ENCODE measurements around the gene ATXN1.
A peak's percentile ranks its signal among the peaks of the same experiment; 100 is the strongest.
"Not testable (repeated sequence)": the region's sequence is repeated elsewhere in the genome, so short reads cannot be mapped to it uniquely, and the experiment has no call there.

The ATXN1 gene

GRCh38 chr6:16464045-16464444 lies 297.2 kb downstream of the ATXN1 start:
- no peak for DNase-seq

- DNase-seq, result not testable (repeated sequence)
These were observed 298.0 kb downstream of the ATXN1 start for GRCh38 chr6:16463246-16463645.

- no peak for DNase-seq
These were observed 299.8 kb downstream of the ATXN1 start for GRCh38 chr6:16461491-16461890.

- not testable (repeated sequence) for DNase-seq
These were observed 301.8 kb downstream of the ATXN1 start for GRCh38 chr6:16459472-16459871.

GRCh38 chr6:16452348-16452747 lies 308.9 kb downstream of the ATXN1 start:
- no peak for DNase-seq

- no peak for DNase-seq
These were observed 310.4 kb downstream of the ATXN1 start for GRCh38 chr6:16450821-16451220.

- DNase-seq, result peak in 3 of 56 donors; percentile 5 to 31 (median 6)
These were observed 311.0 kb downstream of the ATXN1 start for GRCh38 chr6:16450285-16450684.

GRCh38 chr6:16446273-16446672 lies 315.0 kb downstream of the ATXN1 start:
- no peak for DNase-seq

- no peak for DNase-seq
These were observed 319.2 kb downstream of the ATXN1 start for GRCh38 chr6:16442031-16442430.

- no peak for DNase-seq
These were observed 320.0 kb downstream of the ATXN1 start for GRCh38 chr6:16441262-16441661.

GRCh38 chr6:16440636-16441212 lies 320.5 kb downstream of the ATXN1 start:
- no peak for DNase-seq

- DNase-seq, result peak in 1 of 56 donors; percentile 13
These were observed 322.3 kb downstream of the ATXN1 start for GRCh38 chr6:16438718-16439591.

GRCh38 chr6:16437984-16438383 lies 323.3 kb downstream of the ATXN1 start:
- DNase-seq, result no peak

GRCh38 chr6:16437095-16437494 lies 324.2 kb downstream of the ATXN1 start:
- no peak for DNase-seq

GRCh38 chr6:16436550-16436949 lies 324.7 kb downstream of the ATXN1 start:
- no peak for DNase-seq

GRCh38 chr6:16434885-16435284 lies 326.4 kb downstream of the ATXN1 start:
- DNase-seq, result no peak

- no peak for DNase-seq
These were observed 327.8 kb downstream of the ATXN1 start for GRCh38 chr6:16433338-16433890.

GRCh38 chr6:16432075-16433032 lies 328.9 kb downstream of the ATXN1 start:
- DNase-seq, result peak in 1 of 56 donors; percentile 32

GRCh38 chr6:16431106-16431505 lies 330.2 kb downstream of the ATXN1 start:
- DNase-seq, result no peak

GRCh38 chr6:16430391-16431089 lies 330.7 kb downstream of the ATXN1 start:
- no peak for DNase-seq

- peak in 2 of 56 donors; percentile 8 to 47 for DNase-seq
These were observed 331.6 kb downstream of the ATXN1 start for GRCh38 chr6:16429669-16430068.

Measured in nucleus accumbens (tissue), 56 donors.